Skeletal muscle tissue (tissue), 4 donors: ENCODE data around the gene LSM10. TPM values are rescaled to one million over a fixed set of nuclear protein-coding genes. Genes with fewer than 3 reads are reported as not detected.

Experiments
- H3K27ac ChIP-seq: one replicate; pipeline ENCODE4 v1.7.0; 2013; ENCODE audit warnings: mild to moderate bottlenecking, low read depth, low read length, inconsistent platforms
- H3K27me3 ChIP-seq, 3 donors: one replicate each; pipeline ENCODE4 v1.7.0; 2013; ENCODE audit warnings: low read length in 3 of 3; ENCODE audit not compliant: control insufficient read depth in 3 of 3, insufficient read depth in 3 of 3
- H3K36me3 ChIP-seq, 3 donors: one replicate each; pipeline ENCODE4 v1.7.0; 2013; ENCODE audit warnings: low read length in 3 of 3; ENCODE audit not compliant: control insufficient read depth in 3 of 3, insufficient read depth in 3 of 3
- H3K4me1 ChIP-seq, 3 donors: one replicate each; pipeline ENCODE4 v1.7.0; 2013; ENCODE audit warnings: low read length in 3 of 3, mild to moderate bottlenecking in 3 of 3; ENCODE audit not compliant: control insufficient read depth in 3 of 3, insufficient read depth in 3 of 3
- H3K4me3 ChIP-seq, 3 donors: one replicate each; pipeline ENCODE4 v1.7.0; 2013; ENCODE audit warnings: low read length in 3 of 3
- H3K9ac ChIP-seq, 3 donors: one replicate each; pipeline ENCODE4 v1.7.0; 2013; ENCODE audit warnings: low read length in 3 of 3, mild to moderate bottlenecking in 3 of 3, moderate library complexity in 2 of 3, low read depth in 1 of 3
- H3K9me3 ChIP-seq, 3 donors: one replicate each; pipeline ENCODE4 v1.7.0; 2013; ENCODE audit warnings: low read length in 3 of 3; ENCODE audit not compliant: control insufficient read depth in 3 of 3
- total RNA-seq: library from RNA; depleted of rRNA; stranded (reverse); fragments of >200 nt; gene quantifications from one replicate; pipeline ENCODE4 v1.2.3, GENCODE V29; 2014
- donor health status: Osteomylitis.

LSM10 gene
- total RNA-seq, 1 donor from 2014 or later = 4.2 TPM

GRCh38 chr1:36433102-36433501, 35.4 kb upstream of the LSM10 start:
- no peak overlapping the region for H3K27ac ChIP-seq

DNA sequence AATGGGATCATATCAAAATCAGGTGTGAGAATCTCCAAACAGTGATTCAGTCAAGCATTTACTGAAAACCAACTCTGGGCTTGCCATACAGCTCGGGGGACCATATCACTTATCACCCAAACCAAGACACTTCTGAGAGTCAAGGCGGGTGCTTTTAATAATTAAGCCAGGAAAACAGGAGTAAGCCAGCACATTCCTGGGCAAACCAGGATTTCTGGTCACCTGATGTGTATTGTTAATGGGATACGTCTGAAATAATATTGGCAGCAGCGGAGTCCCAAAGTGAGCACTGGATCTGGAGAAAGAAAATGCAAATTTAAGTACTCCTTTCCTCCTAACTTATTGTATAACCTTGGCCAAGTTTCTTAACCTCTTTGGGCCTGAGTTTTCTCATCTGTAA, 34.9 kb upstream of the LSM10 start:
- Histone ChIP-seq H3K27ac (no peak overlapping the region), H3K36me3 (peaks cover 10 to 20% (median 13%) of the 10 kb centered on the region in 3 donors), H3K27me3 (no peaks in the 10 kb centered on the region), H3K9ac (no peak overlapping the region), H3K4me3 (no peak overlapping the region), H3K9me3 (no peaks in the 10 kb centered on the region), H3K4me1 (no peaks in the 10 kb centered on the region)

More at GRCh38 chr1:36433102-36433501, 35.4 kb upstream of the LSM10 start:
- Histone ChIP-seq H3K4me3 (no peak overlapping the region), H3K36me3 (peaks cover 10 to 20% (median 13%) of the 10 kb centered on the region in 3 donors), H3K9ac (no peak overlapping the region), H3K4me1 (no peaks in the 10 kb centered on the region), H3K9me3 (no peaks in the 10 kb centered on the region), H3K27me3 (no peaks in the 10 kb centered on the region)

DNA sequence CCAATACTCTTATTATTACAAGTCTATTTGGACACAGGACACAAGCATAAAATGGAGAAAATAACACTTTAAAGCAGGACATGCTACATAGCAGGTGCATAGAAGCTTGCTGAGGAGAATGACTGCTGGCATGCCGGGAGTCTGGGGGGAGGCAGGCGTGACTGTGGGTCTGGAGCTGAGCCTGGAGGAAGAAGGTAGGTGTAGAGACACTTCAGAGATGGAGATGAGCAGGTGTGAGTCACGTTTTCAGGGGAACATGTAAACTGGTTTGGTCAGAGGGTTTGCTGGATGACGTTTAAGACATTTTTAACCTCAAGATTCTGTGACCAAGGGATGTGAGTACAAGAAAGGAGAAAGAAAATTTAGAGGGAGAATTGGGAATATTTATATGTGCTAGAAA, 28.1 kb upstream of the LSM10 start:
- Histone ChIP-seq H3K27ac (no peak overlapping the region), H3K36me3 (peaks cover 6 to 12% (median 11%) of the 10 kb centered on the region in 3 donors), H3K4me3 (no peak overlapping the region), H3K9ac (no peak overlapping the region), H3K9me3 (no peaks in the 10 kb centered on the region), H3K4me1 (peaks cover 0 to 3% (median under 1%) of the 10 kb centered on the region in 3 donors), H3K27me3 (no peaks in the 10 kb centered on the region)

DNA sequence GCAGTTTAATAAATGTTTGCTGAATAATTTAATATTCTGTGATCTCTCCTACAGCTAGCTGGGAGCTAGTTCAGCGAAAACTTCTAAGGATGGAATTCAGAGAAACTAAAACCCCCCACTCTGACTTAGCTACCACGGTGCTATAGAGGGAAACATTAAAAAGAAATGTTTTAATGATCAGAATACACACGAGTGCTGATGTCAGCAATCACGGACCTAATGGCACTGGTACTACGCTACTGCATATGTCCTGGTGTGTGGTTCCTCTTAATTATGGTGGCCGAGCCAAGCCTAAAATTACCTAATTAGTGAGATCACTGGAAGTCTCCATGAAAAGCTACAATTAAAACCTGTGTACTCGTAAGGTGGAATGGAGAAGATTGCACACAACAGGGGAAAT, 23.9 kb upstream of the LSM10 start:
- Histone ChIP-seq H3K9me3 (no peaks in the 10 kb centered on the region), H3K4me3 (no peak overlapping the region), H3K36me3 (peaks cover 10 to 11% (median 11%) of the 10 kb centered on the region in 3 donors), H3K27ac (no peak overlapping the region), H3K4me1 (peaks cover 14 to 20% (median 16%) of the 10 kb centered on the region in 3 donors), H3K27me3 (no peaks in the 10 kb centered on the region), H3K9ac (no peak overlapping the region)

DNA sequence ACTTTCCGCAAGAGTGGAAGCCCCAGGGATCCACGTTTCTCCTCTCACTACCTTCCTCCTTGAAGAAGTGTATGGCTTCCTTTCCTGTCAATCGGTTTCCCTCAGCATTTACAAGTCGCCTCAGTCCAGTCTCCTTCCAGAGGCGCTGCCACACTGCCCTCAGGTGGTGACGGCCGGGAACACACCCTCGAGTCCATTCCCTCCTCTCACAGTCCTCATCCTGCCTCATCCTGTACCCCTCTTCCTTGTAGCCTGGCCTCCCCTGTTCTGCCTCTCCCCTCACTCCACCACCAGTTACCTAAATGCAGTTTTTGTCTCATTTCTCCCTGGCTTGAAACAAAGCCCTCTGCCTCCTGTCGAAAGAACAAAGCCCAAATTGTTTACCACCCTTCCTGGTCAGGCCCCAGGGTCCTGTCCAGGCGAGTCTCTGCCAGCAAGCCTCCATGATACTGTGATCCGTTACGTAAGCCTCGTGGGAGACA, 23.2 kb upstream of the LSM10 start:
- peaks cover 10 to 11% (median 11%) of the 10 kb centered on the region in 3 donors for H3K36me3 ChIP-seq
- H3K9ac ChIP-seq = no peak overlapping the region
- H3K9me3 ChIP-seq = no peaks in the 10 kb centered on the region
- H3K4me1 ChIP-seq = peaks cover 14 to 20% (median 16%) of the 10 kb centered on the region in 3 donors
- peak overlapping the region in 1 of 3 donors; percentile 52 for H3K4me3 ChIP-seq
- H3K27me3 ChIP-seq = no peaks in the 10 kb centered on the region
- no peak overlapping the region for H3K27ac ChIP-seq

DNA sequence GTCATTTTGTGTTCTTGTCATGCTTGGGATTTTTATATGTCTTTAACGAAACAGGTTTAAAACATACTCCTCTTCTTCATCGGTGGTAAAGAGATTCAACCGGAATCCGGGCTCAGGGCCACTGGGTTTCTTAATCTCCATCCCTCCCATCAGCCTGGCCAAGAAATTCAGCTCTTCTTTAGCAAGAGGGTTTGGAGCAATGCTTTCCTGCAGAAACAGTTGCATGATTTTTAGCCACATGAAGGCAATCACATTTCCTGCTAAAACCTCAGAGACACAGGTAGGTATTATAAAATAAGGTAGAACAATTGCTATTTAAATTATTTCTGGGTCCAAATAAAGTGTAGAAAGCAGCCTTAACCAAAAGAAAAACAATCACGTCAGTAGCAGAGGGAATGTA, 22.7 kb upstream of the LSM10 start:
- Histone ChIP-seq H3K27me3 (no peaks in the 10 kb centered on the region), H3K4me1 (peaks cover 14 to 20% (median 16%) of the 10 kb centered on the region in 3 donors), H3K9ac (no peak overlapping the region), H3K4me3 (peak overlapping the region in 1 of 3 donors; percentile 52), H3K27ac (no peak overlapping the region), H3K36me3 (peaks cover 10 to 11% (median 11%) of the 10 kb centered on the region in 3 donors), H3K9me3 (no peaks in the 10 kb centered on the region)

DNA sequence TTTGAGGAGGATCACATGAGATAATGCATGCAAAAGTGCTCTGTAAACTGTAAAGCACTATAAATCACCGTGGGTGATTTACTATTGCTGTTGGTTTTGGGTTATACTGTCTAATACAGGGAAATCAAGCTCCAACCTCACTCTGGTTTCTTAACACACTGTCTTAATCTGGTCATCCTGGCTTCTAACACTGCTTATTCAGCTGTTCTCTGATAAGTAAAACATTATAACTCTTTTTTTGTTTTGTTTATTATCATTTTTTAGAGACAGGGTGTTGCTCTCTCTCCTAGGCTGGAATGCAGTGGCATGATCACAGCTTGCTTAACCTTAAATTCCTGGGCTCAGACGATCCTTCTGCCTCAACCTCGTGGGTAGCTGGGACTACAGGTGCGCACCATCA, 21.9 kb upstream of the LSM10 start:
- no peaks in the 10 kb centered on the region for H3K9me3 ChIP-seq
- peak overlapping the region in 1 of 3 donors; percentile 13 for H3K9ac ChIP-seq
- peak overlapping the region; percentile 55 for H3K27ac ChIP-seq
- H3K4me1 ChIP-seq = peaks cover 14 to 20% (median 16%) of the 10 kb centered on the region in 3 donors
- no peak overlapping the region for H3K4me3 ChIP-seq
- H3K27me3 ChIP-seq = no peaks in the 10 kb centered on the region
- H3K36me3 ChIP-seq = peaks cover 10 to 11% (median 11%) of the 10 kb centered on the region in 3 donors

DNA sequence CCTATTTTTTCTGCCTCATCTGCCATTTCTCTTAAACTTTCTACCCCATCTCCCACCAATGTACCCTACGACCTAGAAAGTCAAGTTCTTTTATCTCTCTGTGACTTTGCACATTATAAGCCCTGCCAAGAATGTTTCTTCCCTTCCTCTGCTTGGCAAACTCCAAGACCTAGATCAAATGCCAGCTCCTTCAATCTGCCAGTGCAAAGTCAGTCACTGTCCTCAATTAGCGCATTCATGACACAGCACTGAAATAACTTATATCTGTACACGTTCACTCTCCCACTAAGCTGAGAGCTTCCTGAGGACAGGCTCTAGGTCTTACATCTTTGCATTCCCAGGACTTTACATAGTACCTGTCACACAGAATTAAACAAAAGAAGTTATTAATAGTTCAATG, 21.4 kb upstream of the LSM10 start:
- peaks cover 14 to 20% (median 16%) of the 10 kb centered on the region in 3 donors for H3K4me1 ChIP-seq
- H3K4me3 ChIP-seq = no peak overlapping the region
- H3K36me3 ChIP-seq = peaks cover 10 to 11% (median 11%) of the 10 kb centered on the region in 3 donors
- no peaks in the 10 kb centered on the region for H3K9me3 ChIP-seq
- peak overlapping the region in 1 of 3 donors; percentile 13 for H3K9ac ChIP-seq
- H3K27me3 ChIP-seq = no peaks in the 10 kb centered on the region
- H3K27ac ChIP-seq = peak overlapping the region; percentile 55

DNA sequence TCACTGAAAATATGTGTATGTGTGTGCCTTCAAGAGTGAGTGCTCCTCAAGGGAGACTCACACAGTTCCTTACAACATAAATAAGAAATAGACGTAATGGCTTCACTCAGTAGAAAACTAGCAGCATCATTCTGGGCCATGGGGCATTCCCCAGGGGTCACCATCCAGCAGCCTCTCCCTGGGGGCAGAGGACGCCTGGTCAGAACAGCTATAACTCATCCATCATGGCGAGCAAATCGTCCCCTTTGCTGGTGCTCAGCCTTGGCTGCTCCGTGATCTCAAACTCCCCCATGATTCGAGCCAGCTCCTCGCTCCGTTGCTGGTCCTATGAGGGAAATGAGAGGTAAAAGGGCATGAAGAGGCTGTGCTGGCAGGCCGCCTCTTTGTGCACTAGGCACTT, 20.2 kb upstream of the LSM10 start:
- no peak overlapping the region for H3K4me3 ChIP-seq
- peaks cover 10 to 11% (median 11%) of the 10 kb centered on the region in 3 donors for H3K36me3 ChIP-seq
- H3K4me1 ChIP-seq = peaks cover 14 to 20% (median 16%) of the 10 kb centered on the region in 3 donors
- H3K27me3 ChIP-seq = no peaks in the 10 kb centered on the region
- no peak overlapping the region for H3K9ac ChIP-seq
- no peaks in the 10 kb centered on the region for H3K9me3 ChIP-seq
- no peak overlapping the region for H3K27ac ChIP-seq

DNA sequence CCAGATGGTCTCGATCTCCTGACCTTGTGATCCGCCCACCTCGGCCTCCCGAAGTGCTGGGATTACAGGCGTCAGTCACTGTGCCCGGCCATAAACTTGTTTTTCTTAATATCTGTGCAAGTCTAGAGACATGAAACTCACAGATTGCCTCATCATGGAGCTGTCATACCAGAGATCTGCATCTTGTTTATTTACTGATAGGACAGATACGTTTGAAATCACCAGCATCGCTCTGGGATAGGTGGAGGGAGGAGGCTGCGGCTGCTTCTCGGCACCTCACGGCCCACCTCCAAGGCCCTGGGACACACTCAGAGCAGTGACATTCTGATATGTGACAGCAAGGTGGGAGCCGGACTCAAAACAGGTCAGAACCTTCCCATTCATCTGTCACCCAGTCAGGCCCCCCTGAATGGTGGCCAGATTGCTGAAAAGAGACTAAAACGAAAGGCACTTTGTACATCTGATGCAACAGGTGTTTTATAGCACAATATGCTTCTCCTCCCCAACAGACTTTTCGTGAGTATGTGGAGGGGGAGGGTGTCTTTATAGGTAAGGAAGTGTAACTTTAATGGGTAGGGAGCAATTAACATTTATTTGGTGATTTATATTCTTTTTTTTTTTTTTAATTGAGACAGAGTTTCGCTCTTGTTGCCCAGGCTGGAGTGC, 18.1 kb upstream of the LSM10 start:
- Histone ChIP-seq H3K36me3 (peaks cover 0 to 4% (median 0%) of the 10 kb centered on the region in 3 donors), H3K27ac (no peak overlapping the region), H3K4me3 (no peak overlapping the region), H3K27me3 (no peaks in the 10 kb centered on the region), H3K4me1 (peaks cover 14 to 20% (median 14%) of the 10 kb centered on the region in 3 donors), H3K9ac (no peak overlapping the region), H3K9me3 (no peaks in the 10 kb centered on the region)
